Ascending aorta (tissue), 2 donors: ENCODE measurements around the gene MAGI1. TPM values are rescaled to one million over a fixed set of nuclear protein-coding genes. Genes with fewer than 3 reads are reported as not detected.

ENCODE experiments used
- DNase-seq, 2 donors: peaks; one replicate each; pipeline ENCODE4 v3.0.0-alpha.2; 2019; ENCODE audit warnings: low spot score in 2 of 2
- H3K27ac ChIP-seq, 2 donors: fragments of 200-600 bp; sonication (generic); one replicate each; pipeline ENCODE4 v1.5.1; 2016 to 2017; ENCODE audit warnings: mild to moderate bottlenecking in 1 of 2
- H3K27me3 ChIP-seq: fragments of 200-600 bp; sonication (generic); one replicate; pipeline ENCODE4 v1.5.1; 2017
- H3K36me3 ChIP-seq, 2 donors: fragments of 200-600 bp; sonication (generic); one replicate each; pipeline ENCODE4 v1.5.1; 2016
- H3K4me1 ChIP-seq, 2 donors: fragments of 200-600 bp; sonication (generic); one replicate each; pipeline ENCODE4 v1.5.1; 2016 to 2017; ENCODE audit warnings: mild to moderate bottlenecking in 1 of 2
- H3K4me3 ChIP-seq, 2 donors: fragments of 200-600 bp; sonication (generic); one replicate each; pipeline ENCODE4 v1.5.1; 2016 to 2017; ENCODE audit warnings: mild to moderate bottlenecking in 1 of 2
- H3K9me3 ChIP-seq, 2 donors: fragments of 200-600 bp; sonication (generic); one replicate each; pipeline ENCODE4 v1.5.1; 2016
- CTCF ChIP-seq, 3 experiments: fragments of 200-600 bp in 2 of 3; fragments of 450-650 bp in 1 of 3; sonication (generic) in 2 of 3; IDR thresholded peaks; one replicate each; pipeline ENCODE4 v1.5.1; 2016 to 2019; ENCODE audit warnings: antibody characterized with exemption in 3 of 3, mild to moderate bottlenecking in 1 of 3, moderate library complexity in 1 of 3
- intact Hi-C: fragments of 100-400 bp; cut with DNase I; formaldehyde crosslinking; loops from one replicate; pipeline ENCODE4 v1.15.1; 2023
- total RNA-seq: library from RNA; depleted of rRNA; stranded (reverse); fragments of >200 nt; gene quantifications from one replicate; pipeline ENCODE4 v1.1.0, GENCODE V29; 2016

Gene MAGI1
- total RNA-seq, 1 donor from 2014 or later: 28.4 TPM

- H3K4me3 ChIP-seq: no peak overlapping the region
- peaks cover 0 to 7% of the 10 kb centered on the region in 2 donors for H3K4me1 ChIP-seq
- H3K9me3 ChIP-seq: no peaks in the 10 kb centered on the region
- no peak overlapping the region for H3K27ac ChIP-seq
- no peaks in the 10 kb centered on the region for H3K27me3 ChIP-seq
- no peaks in the 10 kb centered on the region for H3K36me3 ChIP-seq
- TF ChIP-seq CTCF (IDR thresholded peaks at IDR 0.05): no peak
- intact Hi-C loops: loop anchor here (10.0 kb wide), 1 partner anchor 229 kb away; no protein-coding TSS in a partner anchor
- no peak for DNase-seq
These were observed 132.9 kb downstream of the MAGI1 start for GRCh38 chr3:65905771-65906170.

- Histone ChIP-seq H3K4me3 (no peak overlapping the region), H3K9me3 (no peaks in the 10 kb centered on the region), H3K36me3 (no peaks in the 10 kb centered on the region), H3K4me1 (peaks cover 0 to 7% of the 10 kb centered on the region in 2 donors), H3K27me3 (no peaks in the 10 kb centered on the region), H3K27ac (no peak overlapping the region)
- intact Hi-C loops: loop anchor here (10.0 kb wide), 1 partner anchor 231 kb away; no protein-coding TSS in a partner anchor
- no peak for TF ChIP-seq CTCF (IDR thresholded peaks at IDR 0.05)
- no peak for DNase-seq
These were observed 134.7 kb downstream of the MAGI1 start for GRCh38 chr3:65904016-65904415.

GRCh38 chr3:65902304-65902793, 136.4 kb downstream of the MAGI1 start:
- Histone ChIP-seq H3K4me1 (peaks cover 0 to 7% of the 10 kb centered on the region in 2 donors), H3K27ac (no peak overlapping the region), H3K27me3 (no peaks in the 10 kb centered on the region), H3K9me3 (no peaks in the 10 kb centered on the region), H3K36me3 (no peaks in the 10 kb centered on the region), H3K4me3 (peak overlapping the region; percentile 10 to 36)
- no peak for TF ChIP-seq CTCF (IDR thresholded peaks at IDR 0.05)
- DNase-seq: no peak
- intact Hi-C loops: loop anchor here (10.0 kb wide), 1 partner anchor 232 kb away; no protein-coding TSS in a partner anchor

GRCh38 chr3:65901226-65901625, 137.5 kb downstream of the MAGI1 start:
- no peak for DNase-seq
- peak overlapping the region; percentile 3 to 36 for H3K4me3 ChIP-seq
- TF ChIP-seq CTCF (IDR thresholded peaks at IDR 0.05): no peak
- no peaks in the 10 kb centered on the region for H3K36me3 ChIP-seq
- peak overlapping the region; percentile 13 to 48 for H3K27ac ChIP-seq
- intact Hi-C loops: loop anchor here (10.0 kb wide), 1 partner anchor 234 kb away; no protein-coding TSS in a partner anchor
- no peaks in the 10 kb centered on the region for H3K9me3 ChIP-seq
- no peaks in the 10 kb centered on the region for H3K27me3 ChIP-seq
- peaks cover 0 to 7% of the 10 kb centered on the region in 2 donors for H3K4me1 ChIP-seq

- no peak for TF ChIP-seq CTCF (IDR thresholded peaks at IDR 0.05)
- Histone ChIP-seq H3K27me3 (no peaks in the 10 kb centered on the region), H3K9me3 (no peaks in the 10 kb centered on the region), H3K4me3 (no peak overlapping the region), H3K27ac (peak overlapping the region in 1 of 2 donors; percentile 13), H3K36me3 (no peaks in the 10 kb centered on the region), H3K4me1 (peaks cover 0 to 17% of the 10 kb centered on the region in 2 donors)
- DNase-seq: no peak
- intact Hi-C loops: no loop called here
These were observed 139.5 kb downstream of the MAGI1 start for GRCh38 chr3:65899226-65899625.
